Measurements from ENCODE around the gene SIM1.

DNA sequence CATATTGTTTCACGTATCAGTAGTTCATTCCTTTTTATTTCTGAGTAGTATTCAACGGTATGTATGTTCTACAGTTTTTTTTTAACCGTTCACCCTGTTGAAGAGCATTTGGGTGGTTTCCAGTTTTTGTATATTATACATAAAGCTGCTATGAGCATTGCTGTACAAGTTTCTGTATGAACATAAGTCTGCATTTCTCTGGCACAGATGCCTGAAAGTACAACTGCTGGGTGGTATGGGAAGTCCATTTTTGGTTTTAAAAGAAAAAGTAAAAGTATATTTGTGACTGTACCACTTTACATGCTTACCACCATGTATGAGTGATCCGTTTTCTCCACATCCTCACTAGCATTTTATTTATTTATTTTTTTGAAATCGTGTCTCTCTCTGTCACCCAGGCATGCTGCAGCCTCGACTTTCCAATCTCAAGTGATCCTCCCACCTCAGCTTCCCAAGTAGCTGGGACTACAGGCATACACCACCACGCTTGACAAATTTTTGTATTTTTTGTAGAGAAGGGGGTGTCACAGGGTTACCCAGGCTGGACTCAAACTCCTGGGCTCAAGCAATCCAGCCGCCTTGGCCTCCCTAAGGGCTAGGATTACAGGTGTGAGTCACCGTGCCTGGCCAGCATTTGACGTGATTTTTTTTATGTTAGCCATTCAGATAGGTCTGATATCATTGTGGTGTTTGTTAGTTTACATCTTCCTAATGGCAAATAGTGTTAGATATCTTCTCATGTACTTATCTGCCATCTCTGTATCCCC lies 11.0 kb upstream of the SIM1 start:
- TF ChIP-seq, protein P1, sequence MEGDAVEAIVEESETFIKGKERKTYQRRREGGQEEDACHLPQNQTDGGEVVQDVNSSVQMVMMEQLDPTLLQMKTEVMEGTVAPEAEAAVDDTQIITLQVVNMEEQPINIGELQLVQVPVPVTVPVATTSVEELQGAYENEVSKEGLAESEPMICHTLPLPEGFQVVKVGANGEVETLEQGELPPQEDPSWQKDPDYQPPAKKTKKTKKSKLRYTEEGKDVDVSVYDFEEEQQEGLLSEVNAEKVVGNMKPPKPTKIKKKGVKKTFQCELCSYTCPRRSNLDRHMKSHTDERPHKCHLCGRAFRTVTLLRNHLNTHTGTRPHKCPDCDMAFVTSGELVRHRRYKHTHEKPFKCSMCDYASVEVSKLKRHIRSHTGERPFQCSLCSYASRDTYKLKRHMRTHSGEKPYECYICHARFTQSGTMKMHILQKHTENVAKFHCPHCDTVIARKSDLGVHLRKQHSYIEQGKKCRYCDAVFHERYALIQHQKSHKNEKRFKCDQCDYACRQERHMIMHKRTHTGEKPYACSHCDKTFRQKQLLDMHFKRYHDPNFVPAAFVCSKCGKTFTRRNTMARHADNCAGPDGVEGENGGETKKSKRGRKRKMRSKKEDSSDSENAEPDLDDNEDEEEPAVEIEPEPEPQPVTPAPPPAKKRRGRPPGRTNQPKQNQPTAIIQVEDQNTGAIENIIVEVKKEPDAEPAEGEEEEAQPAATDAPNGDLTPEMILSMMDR (IDR thresholded peaks at IDR 0.05): no peak
- no peak for TF ChIP-seq ZFX (IDR thresholded peaks at IDR 0.05; ENCODE audit: borderline replicate concordance)

Data from 22Rv1 (cell line).